Upper lobe of left lung (tissue), 6 donors: ENCODE measurements around the gene AGAP3. TPM values are rescaled to one million over a fixed set of nuclear protein-coding genes. Genes with fewer than 3 reads are reported as not detected.

Source experiments
- ATAC-seq, 2 donors: fragments of 200-7000 bp; cut with Tn5 transposase; one replicate each; pipeline ENCODE4 v1.9.1; 2022; ENCODE audit warnings: mild to moderate bottlenecking in 2 of 2, moderate library complexity in 2 of 2; ENCODE audit not compliant: low FRiP score in 2 of 2
- DNase-seq, 2 donors: peaks; one replicate each; pipeline ENCODE4 v3.0.0-alpha.2; 2019 to 2020
- H3K27ac ChIP-seq, 4 donors: fragments of 200-600 bp; sonication (generic); one replicate each; pipeline ENCODE4 v1.5.1; 2016 to 2019
- H3K27me3 ChIP-seq, 4 donors: fragments of 200-600 bp; sonication (generic); one replicate each; pipeline ENCODE4 v1.5.1; 2017 to 2019
- H3K36me3 ChIP-seq, 4 donors: fragments of 200-600 bp; sonication (generic); one replicate each; pipeline ENCODE4 v1.5.1; 2016 to 2019
- H3K4me1 ChIP-seq, 4 donors: fragments of 200-600 bp; sonication (generic); one replicate each; pipeline ENCODE4 v1.5.1; 2018 to 2019
- H3K4me3 ChIP-seq, 4 donors: fragments of 200-600 bp; sonication (generic); one replicate each; pipeline ENCODE4 v1.5.1; 2017 to 2019; ENCODE audit warnings: mild to moderate bottlenecking in 2 of 4, moderate library complexity in 1 of 4
- H3K9me3 ChIP-seq, 4 donors: fragments of 200-600 bp; sonication (generic); one replicate each; pipeline ENCODE4 v1.5.1; 2018 to 2019
- CTCF ChIP-seq, 6 experiments: fragments of 450-650 bp in 4 of 6; fragments of 200-600 bp in 2 of 6; sonication (generic) in 2 of 6; IDR thresholded peaks; one replicate each; pipeline ENCODE4 v1.5.1; 2016 to 2019; ENCODE audit warnings: antibody characterized with exemption in 6 of 6
- EP300 ChIP-seq, 4 donors: sonication (generic); formaldehyde crosslinking; IDR thresholded peaks; one replicate each; pipeline ENCODE4 v1.5.1; 2017; ENCODE audit warnings: antibody characterized with exemption in 4 of 4, control low read depth in 2 of 4
- POLR2A ChIP-seq, 4 donors: fragments of 450-650 bp; IDR thresholded peaks; one replicate each; pipeline ENCODE4 v1.5.1; 2016 to 2017; ENCODE audit warnings: antibody characterized with exemption in 4 of 4, mild to moderate bottlenecking in 2 of 4
- POLR2AphosphoS5 ChIP-seq, 2 donors: sonication (generic); formaldehyde crosslinking; IDR thresholded peaks; one replicate each; pipeline ENCODE4 v1.5.1; 2017; ENCODE audit warnings: antibody characterized with exemption in 2 of 2
- WGBS, 2 donors: methylation state at CpG; one replicate each; pipeline ENCODE4 v1.1.5; 2017 to 2018; 5-methylcytosine and 5-hydroxymethylcytosine counted together
- total RNA-seq, 6 donors: library from RNA; depleted of rRNA in 4 of 6; stranded (reverse); fragments of >200 nt in 4 of 6; gene quantifications; one replicate each; pipeline versions ENCODE4 v1.1.0 to v1.2.1, GENCODE V29; 2016 to 2021
- donor health status: DM: no; HTN: no; CAD: no; lungs with moderate emphysema.
- donor health status: DM: no; HTN: yes; CAD: no; lungs with severe emphysema.

AGAP3 gene
- total RNA-seq, 6 donors from 2014 or later, result 122 to 350 (median 182) TPM

- no peak for ATAC-seq
- peaks cover 37 to 100% (median 93%) of the 10 kb centered on the region in 4 donors for H3K36me3 ChIP-seq
- no peak overlapping the region for H3K4me3 ChIP-seq
- H3K27ac ChIP-seq, result no peak overlapping the region
- H3K27me3 ChIP-seq, result no peaks in the 10 kb centered on the region
- no peak for DNase-seq
- no peaks in the 10 kb centered on the region for H3K4me1 ChIP-seq
- no peak for TF ChIP-seq POLR2AphosphoS5 (IDR thresholded peaks at IDR 0.05)
- no peak for TF ChIP-seq EP300 (IDR thresholded peaks at IDR 0.05)
- no peak for TF ChIP-seq CTCF (IDR thresholded peaks at IDR 0.05)
- 91 to 92% methylated on average over 16 of the region's 16 CpGs for WGBS, 2 donors
- no peaks in the 10 kb centered on the region for H3K9me3 ChIP-seq
Measured at GRCh38 chr7:151133266-151133985, 47.2 kb downstream of the AGAP3 start.

- peak in 1 of 2 donors; percentile 76 for DNase-seq
- ATAC-seq, result no peak
- no peak overlapping the region for H3K27ac ChIP-seq
- no peak overlapping the region for H3K4me3 ChIP-seq
- no peaks in the 10 kb centered on the region for H3K4me1 ChIP-seq
- WGBS, 2 donors, result 91 to 94% methylated on average over 18 to 23 of the region's 24 CpGs
- H3K27me3 ChIP-seq, result no peaks in the 10 kb centered on the region
- no peaks in the 10 kb centered on the region for H3K9me3 ChIP-seq
- TF ChIP-seq POLR2AphosphoS5 (IDR thresholded peaks at IDR 0.05), result no peak
- TF ChIP-seq EP300 (IDR thresholded peaks at IDR 0.05), result no peak
- TF ChIP-seq CTCF (IDR thresholded peaks at IDR 0.05), result no peak
- TF ChIP-seq POLR2A (IDR thresholded peaks at IDR 0.05), result no peak
- H3K36me3 ChIP-seq, result peaks cover 32 to 100% (median 92%) of the 10 kb centered on the region in 4 donors
Measured at GRCh38 chr7:151133986-151134742, 47.9 kb downstream of the AGAP3 start.

GRCh38 chr7:151134743-151135524 is 48.7 kb downstream of the AGAP3 start:
- 96 to 97% methylated on average over 13 to 14 of the region's 14 CpGs for WGBS, 2 donors
- Histone ChIP-seq H3K27me3 (no peaks in the 10 kb centered on the region), H3K4me3 (no peak overlapping the region), H3K4me1 (no peaks in the 10 kb centered on the region), H3K27ac (no peak overlapping the region), H3K9me3 (no peaks in the 10 kb centered on the region), H3K36me3 (peaks cover 26 to 100% (median 92%) of the 10 kb centered on the region in 4 donors)
- ATAC-seq (no peak), DNase-seq (no peak)
- no peak for TF ChIP-seq POLR2AphosphoS5 (IDR thresholded peaks at IDR 0.05)
- no peak for TF ChIP-seq POLR2A (IDR thresholded peaks at IDR 0.05)
- no peak for TF ChIP-seq EP300 (IDR thresholded peaks at IDR 0.05)

- peaks cover 22 to 100% (median 90%) of the 10 kb centered on the region in 4 donors for H3K36me3 ChIP-seq
- ATAC-seq (no peak), DNase-seq (no peak)
- H3K9me3 ChIP-seq, result no peaks in the 10 kb centered on the region
- TF ChIP-seq EP300 (IDR thresholded peaks at IDR 0.05) (no peak), CTCF (IDR thresholded peaks at IDR 0.05) (no peak), POLR2A (IDR thresholded peaks at IDR 0.05) (no peak), POLR2AphosphoS5 (IDR thresholded peaks at IDR 0.05) (no peak)
- WGBS, 2 donors, result 95 to 100% methylated on average over 4 to 5 of the region's 5 CpGs
- no peak overlapping the region for H3K27ac ChIP-seq
- H3K4me3 ChIP-seq, result no peak overlapping the region
- H3K27me3 ChIP-seq, result no peaks in the 10 kb centered on the region
- no peaks in the 10 kb centered on the region for H3K4me1 ChIP-seq
Measured at GRCh38 chr7:151135525-151135845, 49.2 kb downstream of the AGAP3 start.
